Stimulated activated CD4-positive, alpha-beta T cell treated with anti-CD3 and anti-CD28 coated beads, TNF-alpha, amount 100 ng/mL, for 24 hours (primary cell): Measurements from ENCODE around the gene CDHR3.
A peak's percentile ranks its signal among the peaks of the same experiment; 100 is the strongest.

Source experiments
- DNase-seq, 3 experiments: peaks; one replicate each; pipeline ENCODE4 v3.0.0-alpha.2; 2020; ENCODE audit warnings: low read depth in 3 of 3

The CDHR3 gene

DNA sequence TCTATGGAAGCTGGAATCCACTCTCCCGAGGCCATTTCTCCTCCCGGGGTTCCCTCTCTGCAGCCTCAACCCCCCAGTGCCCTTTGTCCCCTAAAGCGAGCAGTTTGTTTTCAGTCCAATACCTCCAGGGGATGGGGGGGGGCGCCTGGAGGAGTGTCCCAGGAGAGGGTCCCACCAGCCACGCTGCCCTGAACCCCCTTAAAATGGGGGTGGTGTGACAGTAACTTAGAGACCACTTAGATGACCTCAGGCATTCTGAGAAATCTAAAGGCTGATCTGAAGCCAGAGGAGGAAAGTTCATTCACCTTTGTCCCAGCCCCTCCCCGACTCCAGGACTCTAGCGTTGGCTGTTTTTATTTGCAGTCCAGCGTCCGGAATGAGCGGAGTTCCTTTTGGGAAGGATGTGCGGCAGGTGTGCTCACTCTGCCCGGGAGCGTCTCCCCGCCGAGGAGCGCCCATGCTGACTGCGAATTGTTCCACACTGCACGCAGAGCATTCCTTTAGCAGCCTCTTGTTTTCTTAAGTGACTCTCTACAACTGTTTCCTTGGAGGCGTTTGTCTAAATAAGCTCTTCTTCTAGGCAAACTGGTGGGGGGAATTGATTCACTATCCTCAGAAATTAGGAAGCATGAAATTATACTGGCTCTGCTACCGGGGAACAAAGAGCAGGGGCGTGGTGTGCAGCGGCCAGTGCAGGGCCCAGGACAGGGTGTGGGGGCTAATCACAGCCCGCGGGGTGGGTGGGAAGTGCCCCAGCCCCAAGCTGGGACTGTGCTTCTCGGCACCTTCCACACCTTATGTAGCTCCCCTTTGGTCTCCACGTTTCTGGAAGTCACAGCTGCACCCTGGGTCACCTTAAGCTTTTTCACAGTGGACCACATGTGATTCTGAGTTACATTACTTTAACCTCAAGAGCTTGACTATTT, 102.8 kb downstream of the CDHR3 start:
- DNase-seq, result no peak

DNA sequence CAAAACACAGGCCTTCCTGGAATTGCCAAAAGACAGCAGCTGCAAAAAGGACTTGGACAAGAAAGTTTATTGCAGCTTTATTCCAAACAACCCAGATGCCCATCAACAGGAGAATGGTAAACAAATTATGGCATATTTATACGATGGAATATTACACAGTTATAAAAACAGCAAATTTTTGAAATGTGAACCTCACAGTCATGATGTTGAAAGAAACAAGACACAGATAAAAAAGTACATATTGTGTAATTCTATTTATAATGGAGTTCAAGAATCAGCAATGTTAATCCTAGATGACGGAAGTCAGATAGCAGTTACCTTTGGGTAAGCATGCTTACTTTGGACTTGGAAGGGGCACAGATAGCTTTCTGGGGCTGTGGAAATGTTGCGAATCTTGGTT, 104.6 kb downstream of the CDHR3 start:
- no peak for DNase-seq

DNA sequence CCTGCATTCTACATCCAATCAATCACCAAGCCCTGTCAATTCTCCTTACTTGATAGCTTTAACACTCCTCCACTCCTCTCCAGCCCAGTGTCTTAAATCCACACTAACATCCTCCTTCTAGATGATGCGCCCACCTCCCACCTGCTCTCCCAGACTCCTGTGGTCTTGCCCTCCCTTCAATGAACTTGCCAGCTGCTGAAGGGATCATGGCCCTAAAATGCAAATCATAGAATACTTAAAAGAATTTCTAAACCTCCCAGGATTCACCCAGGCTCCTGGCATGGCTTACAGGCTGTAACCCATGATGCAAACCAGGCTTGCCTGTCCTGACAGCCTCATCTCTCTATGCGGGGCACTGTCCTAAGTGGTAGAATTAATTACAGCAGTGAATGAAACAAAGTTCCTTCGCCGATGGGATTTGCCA, 105.5 kb downstream of the CDHR3 start:
- no peak for DNase-seq

DNA sequence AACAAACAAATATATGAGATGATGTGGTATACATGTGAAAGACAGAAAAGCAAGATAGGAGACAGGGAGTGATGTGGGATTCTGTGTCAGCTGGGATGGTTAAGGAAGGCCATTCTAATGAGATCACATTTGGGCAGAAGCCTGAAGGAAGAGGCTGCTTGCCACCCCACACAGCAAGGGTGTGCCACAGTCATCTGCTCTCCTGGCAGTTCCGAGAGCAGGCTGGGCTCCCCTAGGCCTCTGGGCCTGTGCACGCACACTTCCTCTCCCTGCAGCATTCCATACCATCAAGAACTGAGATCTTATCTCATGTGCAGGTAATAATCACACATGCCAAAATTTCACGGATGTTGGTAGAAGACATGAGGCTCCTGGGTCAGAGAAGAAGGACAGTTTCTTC, 105.9 kb downstream of the CDHR3 start:
- DNase-seq, result no peak

DNA sequence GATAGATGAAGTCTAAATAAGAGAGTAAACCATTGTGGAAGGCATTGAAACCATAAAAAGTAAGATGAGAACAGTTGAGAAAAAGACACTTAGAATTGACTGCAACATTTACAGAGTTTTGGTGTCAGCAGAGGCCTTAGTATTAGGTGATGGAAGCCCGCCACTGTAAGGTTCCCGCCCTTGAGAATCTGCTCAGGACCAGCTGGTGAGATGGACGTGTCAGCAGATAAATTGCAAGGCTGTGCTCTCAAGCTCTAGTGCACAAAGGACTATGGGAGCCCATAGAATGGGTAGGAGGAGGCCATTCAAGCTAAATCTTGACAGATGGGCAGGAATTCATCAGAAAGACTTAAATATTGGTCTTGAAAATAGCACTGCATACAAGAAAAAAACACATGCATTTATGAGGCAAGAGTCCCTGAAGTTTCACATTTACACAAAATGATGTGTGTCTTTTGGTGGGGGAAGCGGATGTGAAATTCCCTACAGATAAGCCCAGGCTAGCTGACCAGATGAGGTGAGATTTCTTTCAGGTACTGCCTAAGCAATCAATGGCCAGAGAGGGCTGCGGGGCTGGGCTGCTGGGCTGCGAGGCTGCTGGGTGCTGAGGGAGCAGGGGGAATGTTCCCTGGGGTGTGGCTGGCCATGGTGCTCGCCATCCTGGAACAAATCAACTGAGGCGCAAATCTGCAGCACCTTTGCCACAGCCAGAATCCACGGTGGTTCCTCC, 106.6 kb downstream of the CDHR3 start:
- no peak for DNase-seq

DNA sequence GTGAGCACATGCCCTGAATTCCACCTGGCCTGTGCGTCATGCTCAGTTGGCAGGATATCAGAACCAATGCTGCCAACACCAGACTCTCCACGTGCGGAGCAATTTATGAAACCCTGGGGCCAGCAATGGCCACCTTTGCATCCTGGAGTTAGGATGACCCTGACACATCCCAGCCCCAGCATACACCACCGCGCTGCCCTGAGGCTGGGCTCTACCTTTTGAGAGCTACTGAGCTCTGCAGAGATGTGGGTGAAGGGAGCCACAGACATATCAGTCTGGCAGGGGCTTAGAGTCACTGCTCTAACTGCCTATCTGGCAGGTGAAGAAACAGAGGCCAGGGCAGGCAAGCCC, 107.1 kb downstream of the CDHR3 start:
- no peak for DNase-seq

DNA sequence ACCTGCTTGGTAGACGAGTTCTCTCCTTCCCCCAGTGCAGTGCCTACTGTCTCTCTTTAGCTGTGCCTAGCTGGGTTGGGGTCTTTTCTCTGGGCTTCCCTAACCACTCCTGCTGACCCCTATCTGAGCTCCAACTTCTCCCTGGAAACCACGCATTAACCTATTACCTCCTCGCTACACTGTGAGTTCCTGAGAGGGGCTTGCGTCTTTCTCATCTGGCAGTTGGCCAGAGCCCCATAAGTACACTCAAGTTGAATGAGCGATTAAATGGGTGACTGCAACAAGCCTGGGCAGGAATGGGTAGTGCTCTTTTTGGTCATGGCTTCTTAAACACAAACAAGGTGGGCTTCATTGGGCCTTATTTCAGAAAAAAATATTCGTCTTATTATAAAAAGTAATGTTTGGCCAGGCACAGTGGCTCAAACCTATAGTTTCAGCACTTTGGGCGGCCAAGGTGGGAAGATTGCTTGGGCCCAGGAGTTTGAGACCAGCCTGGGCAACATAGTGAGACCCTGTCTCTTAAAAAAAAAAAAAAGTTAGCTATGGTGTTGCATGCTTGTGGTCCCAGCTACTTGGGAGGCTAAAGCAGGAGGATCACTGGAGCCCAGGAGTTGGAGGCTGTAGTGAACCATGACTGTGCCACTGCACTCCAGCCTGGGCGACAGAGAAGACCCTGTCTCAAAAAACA, 107.6 kb downstream of the CDHR3 start:
- no peak for DNase-seq

DNA sequence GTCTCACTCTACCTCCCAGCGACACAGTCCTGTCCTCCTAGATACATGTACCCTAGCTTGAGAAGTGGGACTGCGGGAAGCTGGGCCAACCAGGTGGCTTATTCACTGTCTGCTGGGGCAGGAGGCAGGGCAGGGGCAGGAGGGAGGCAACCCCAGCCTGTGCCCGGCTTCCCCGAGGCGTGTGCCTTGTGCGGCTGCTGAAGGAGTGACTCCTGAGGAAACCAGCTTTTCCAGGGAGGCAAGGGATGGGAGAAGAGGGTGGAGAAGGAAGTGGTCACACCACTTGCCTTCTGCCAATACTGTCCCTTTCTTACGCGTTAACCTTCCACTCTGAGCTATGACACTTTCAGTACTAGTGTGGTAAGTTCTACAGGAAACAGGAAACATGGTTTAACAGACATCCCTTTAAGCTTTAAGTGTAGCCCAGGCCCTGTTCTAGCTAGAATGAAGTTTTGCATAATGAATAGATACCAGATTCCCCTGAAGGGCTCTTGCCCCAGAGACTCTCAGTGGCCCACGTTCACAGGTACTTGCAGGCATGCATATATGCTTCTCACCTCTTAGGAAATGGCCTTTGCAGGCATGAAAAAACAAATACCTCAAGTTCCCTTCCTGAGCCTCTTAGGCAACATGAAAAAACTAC, 108.4 kb downstream of the CDHR3 start:
- peak in 2 of 3 experiments; percentile 7 to 26 for DNase-seq

DNA sequence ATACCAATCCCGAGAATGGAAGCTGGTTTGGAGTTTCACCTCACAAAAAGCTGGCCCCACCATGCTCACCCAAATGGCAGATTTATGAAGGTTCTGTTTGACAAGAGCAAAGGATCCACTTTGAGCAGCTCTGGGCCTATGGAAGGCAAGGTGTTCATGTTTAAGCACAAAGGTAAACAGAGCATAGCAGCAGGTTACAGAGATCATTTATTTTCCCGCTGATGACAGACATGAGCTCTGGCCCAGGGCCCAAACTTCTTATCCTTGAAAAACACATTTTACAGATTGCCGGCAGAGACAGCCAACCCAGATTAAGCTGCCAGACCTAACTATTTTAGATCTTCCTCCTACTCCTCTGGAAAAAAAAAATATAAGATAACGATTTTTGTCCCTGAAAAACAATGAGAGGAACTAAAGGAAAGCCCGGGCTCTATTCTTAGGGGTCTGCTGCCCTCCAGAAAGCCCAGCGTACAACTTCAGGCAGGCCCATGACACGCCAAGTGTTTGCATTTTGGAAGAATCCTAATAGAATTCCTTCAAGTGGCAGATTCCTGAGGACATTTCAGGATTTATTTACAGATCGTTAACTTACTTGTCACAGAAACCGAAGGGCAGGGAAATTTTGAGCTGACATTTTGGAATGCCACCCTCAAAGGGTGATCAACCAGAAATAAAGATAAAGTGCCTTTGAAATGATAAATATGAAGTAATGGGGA, 109.1 kb downstream of the CDHR3 start:
- no peak for DNase-seq

DNA sequence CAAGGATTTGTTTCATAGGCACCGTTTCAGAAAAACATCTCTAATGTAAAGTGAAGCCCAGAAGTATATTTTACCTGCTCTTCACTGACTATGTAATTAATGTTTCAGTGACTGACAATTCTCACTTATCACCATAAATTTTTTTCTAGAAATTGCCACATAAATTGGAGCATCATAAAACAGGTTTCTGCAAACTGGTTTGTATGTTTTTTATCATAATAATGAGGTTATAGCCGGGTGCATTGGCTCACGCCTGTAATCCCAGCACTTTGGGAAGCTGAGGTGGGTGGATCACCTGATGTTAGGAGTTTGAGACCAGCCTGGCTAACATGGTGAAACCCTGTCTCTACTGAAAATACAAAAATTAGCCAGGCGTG, 109.6 kb downstream of the CDHR3 start:
- no peak for DNase-seq

DNA sequence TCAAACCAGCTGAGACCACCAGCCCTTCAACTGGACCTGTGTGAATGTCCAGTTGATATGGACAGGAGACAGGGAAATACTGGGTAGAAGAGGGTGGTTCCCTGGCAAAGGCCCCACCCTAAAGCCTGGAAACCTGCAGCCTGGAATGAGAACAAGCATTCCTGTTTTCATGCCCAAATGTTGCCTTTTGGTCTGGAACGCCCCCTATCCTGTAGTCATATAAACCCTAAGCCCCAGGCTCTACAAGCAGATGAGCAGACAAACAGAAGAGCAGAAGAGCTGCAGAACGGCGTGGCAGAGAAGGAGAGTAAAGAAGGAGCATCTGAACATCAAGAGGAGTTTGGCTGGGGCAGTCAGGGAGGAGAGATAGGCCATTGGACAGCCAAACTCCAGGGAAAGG, 110.6 kb downstream of the CDHR3 start:
- no peak for DNase-seq

DNA sequence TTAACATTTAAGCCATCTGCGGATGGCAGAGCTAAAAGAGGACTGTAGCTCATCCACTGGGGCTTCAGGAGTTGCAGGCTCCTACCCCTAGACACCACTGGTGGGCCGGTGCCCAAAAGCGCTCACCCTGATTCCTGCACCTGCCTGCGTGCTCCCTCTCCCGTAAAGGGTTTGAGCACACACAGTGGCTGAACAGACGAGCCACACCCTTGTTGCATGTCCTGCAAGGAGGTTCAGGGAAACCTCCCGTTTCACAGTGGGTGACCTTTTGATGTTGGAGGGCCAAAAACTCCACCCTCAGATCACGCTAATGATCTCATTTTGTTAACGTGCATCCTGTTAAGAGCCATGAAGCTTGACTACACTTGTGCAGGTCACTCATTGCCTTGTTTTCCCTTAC, 111.2 kb downstream of the CDHR3 start:
- DNase-seq, result no peak

DNA sequence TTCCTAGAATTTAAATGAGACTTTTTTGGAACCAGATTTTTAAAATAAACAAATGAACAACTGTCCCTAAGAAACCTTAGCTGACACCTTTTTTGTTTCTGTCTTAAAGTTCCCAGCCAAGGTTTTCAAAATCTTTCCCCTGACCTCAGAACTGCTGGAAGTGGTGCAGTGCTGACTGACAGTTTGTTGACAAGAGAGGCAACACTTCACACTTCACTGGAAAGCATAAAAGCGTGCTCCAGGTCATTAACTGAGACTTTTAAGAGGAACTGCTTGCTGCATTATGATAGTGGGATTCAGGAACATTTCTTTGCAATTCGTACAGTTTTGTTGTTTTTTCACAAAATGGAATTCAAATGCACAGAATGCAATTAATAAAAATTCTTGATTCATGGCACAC, 112.9 kb downstream of the CDHR3 start:
- no peak for DNase-seq

DNA sequence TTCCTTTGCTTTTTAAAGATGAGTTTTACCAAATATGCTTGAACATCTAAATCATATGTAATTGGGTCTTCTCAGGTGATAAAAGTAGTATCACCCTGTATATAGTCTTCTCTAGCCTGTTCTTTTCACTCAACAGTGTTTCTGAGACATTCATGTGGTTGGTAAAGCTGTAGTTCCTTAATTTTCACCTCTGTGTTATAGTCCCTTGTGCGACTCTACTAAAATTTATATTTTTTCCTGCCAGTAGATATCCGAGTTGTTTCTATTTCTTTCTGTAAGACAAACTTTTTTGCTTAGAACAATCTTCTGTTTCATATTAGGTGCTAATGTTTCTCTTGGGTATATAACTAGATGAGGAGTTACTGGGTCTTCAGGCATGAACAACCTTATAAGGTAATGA, 113.5 kb downstream of the CDHR3 start:
- no peak for DNase-seq

DNA sequence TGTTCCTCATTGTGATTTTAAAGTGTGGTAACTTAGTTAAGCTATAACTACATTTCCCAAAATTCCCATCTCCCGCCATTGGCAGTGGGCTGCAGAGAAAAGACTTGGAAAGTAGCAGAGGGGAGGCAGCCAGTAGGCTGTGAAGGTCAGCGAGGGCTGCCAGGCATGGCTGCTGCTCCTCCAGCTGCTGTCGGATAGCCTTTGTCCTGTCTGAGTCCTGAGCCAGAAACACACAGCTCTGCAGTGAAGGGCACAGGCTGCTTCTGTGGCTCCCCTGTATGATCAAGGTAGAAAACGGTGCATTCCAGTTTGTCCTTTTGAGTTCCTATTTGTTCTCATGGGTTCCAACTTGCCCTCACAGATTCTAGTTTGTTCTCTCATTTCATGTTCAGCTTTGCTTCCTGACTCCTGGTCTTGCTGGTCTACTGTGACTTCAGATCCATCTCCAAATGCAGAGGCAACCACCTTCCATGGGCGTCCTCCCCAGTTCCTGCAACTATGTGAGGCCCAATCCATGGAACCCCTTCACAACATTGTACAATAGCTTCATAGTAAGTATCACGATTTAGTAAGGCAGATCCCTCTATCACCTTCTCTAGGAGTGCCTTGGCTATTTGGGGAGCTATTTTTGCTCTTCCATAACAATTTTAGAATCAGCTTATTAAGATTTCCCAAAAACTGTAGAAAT, 117.4 kb downstream of the CDHR3 start:
- DNase-seq, result no peak

DNA sequence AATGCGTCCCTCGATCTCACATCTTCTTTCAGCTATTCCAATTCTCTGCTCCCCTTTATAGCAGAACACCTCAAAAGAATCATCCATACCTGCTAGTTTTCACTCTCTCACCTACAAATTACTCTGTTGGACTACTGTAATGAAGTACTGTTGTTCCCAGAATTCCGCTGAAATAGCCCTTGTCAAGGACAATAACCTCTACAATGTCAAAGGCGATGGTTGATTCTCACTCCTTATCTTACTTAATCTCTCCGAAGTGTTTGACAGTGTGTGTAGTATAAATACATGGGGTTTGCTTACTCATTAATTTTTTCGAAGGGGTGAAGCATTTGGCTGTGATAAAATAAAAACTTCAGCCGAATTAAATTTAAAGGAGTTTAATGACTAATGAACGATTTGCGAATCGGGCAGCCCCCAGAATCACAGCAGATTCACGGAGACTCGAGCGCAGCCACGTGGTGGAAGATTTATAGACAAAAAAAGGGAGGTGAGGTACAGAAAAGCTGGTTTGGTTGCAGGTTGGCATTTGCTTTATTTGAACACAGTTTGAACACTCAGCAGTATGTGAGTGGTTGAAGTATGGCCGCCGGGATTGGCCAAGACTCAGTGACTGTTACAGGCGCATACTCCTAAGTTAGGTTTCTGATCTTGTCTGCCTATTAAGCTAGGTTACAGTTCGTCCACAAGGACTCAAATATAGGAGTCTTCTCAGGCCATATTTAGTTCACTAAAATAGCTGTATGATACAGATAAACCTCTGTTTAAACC, 119.2 kb downstream of the CDHR3 start:
- DNase-seq, result no peak
